Stimulated activated memory B cell treated with anti-CD40 and anti-IgM and Interleukin-4, amounts not matched to agents 10 μg/mL and 1 μg/mL and 100 μg/mL, for 72 hours (primary cell): ENCODE results near the gene SELENOF.
"Not testable (repeated sequence)": the region's sequence is repeated elsewhere in the genome, so short reads cannot be mapped to it uniquely, and the experiment has no call there.

Experiments used
- ATAC-seq: fragments of 150-1000 bp; cut with Tn5 transposase; 2 replicates; pipeline ENCODE4 v1.10.0; 2021
- H3K27ac Mint-ChIP-seq: one replicate; pipeline ENCODE4 v1.8.0; 2022; ENCODE audit warnings: mild to moderate bottlenecking, mixed read lengths
- H3K27me3 Mint-ChIP-seq: one replicate; pipeline ENCODE4 v1.8.0; 2022; ENCODE audit warnings: mixed read lengths
- H3K36me3 Mint-ChIP-seq: one replicate; pipeline ENCODE4 v1.8.0; 2022; ENCODE audit warnings: mixed read lengths
- H3K4me1 Mint-ChIP-seq: one replicate; pipeline ENCODE4 v1.8.0; 2022; ENCODE audit warnings: mixed read lengths
- H3K4me3 Mint-ChIP-seq: one replicate; pipeline ENCODE4 v1.8.0; 2022; ENCODE audit warnings: mild to moderate bottlenecking, moderate library complexity, mixed read lengths
- H3K9me3 Mint-ChIP-seq: one replicate; pipeline ENCODE4 v1.8.0; 2022; ENCODE audit warnings: mixed read lengths

The SELENOF gene

DNA sequence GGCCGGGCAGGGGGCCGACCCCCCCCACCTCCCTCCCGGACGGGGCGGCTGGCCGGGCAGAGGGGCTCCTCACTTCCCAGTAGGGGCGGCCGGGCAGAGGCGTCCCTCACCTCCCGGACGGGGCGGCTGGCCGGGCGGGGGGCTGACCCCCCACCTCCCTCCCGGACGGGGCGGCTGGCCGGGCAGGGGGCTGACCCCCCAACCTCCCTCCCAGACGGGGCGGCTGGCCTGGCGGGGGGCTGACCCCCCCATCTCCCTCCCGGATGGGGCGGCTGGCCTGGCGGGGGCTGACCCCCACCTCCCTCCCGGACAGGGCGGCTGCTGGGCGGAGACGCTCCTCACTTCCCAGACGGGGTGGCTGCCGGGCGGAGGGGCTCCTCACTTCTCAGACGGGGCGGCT lies 14.5 kb downstream of the SELENOF start:
- not testable (repeated sequence) for ATAC-seq, H3K4me1 Mint-ChIP-seq, H3K27ac Mint-ChIP-seq, H3K4me3 Mint-ChIP-seq, H3K27me3 Mint-ChIP-seq, H3K9me3 Mint-ChIP-seq
- peaks cover 25% of the 10 kb centered on the region for H3K36me3 Mint-ChIP-seq

DNA sequence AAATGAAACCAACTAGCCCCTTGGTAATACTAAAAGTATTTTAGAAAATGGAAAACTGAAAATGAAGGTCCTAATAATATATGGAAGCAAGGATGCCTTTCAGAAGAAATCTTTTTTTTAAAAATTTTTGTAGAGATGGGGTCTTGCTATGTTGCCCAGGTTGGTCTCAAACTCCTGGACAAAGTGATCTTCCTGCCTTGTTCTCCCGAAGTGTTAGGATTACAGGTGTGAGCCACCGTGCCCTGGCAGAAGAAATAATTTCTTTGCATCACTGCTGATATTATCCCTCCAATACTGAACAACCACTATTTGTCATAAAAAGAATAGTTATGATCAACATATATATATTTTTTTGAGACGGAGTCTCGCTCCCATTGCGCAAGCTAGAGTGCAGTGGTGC lies 25.6 kb downstream of the SELENOF start:
- Mint-ChIP-seq H3K36me3 (peaks cover 14% of the 10 kb centered on the region), H3K9me3 (no peaks in the 10 kb centered on the region)

DNA sequence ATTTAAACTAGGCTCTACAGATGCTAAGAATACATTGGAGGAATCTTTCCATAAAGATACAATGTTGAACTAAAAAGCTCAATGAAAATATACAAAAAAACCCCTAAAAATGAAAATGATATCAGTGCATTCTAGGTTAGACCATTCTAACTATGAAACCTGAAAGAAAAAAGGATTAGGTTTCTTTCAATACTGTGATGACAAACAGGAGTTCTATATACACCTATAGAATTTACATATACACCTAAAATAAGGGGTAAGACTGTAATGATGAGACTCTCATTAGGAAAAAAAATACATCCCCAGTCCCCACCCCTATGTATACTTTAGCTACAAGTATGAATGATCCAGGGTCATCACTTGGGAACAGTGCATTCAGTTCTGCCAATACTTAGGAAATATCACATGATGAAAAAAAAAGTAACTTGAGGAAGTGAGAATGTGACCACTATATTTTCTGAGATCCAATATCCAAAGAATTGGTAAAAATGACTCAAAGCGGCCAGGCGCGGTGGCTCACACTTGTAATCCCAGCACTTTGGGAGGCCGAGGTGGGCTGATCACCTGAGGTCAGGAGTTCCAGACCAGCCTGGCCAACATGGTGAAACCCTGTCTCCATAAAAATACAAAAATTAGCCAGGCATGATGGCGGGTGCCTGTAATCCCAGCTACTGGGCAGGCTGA lies 26.3 kb downstream of the SELENOF start:
- no peak overlapping the region for H3K27ac Mint-ChIP-seq
- ATAC-seq = peak; percentile 31
- no peaks in the 10 kb centered on the region for H3K27me3 Mint-ChIP-seq
- no peak overlapping the region for H3K4me3 Mint-ChIP-seq
- H3K4me1 Mint-ChIP-seq = peaks cover 17% of the 10 kb centered on the region
- H3K36me3 Mint-ChIP-seq = peaks cover 14% of the 10 kb centered on the region
- no peaks in the 10 kb centered on the region for H3K9me3 Mint-ChIP-seq

More for the DNA sequence above, 25.6 kb downstream of the SELENOF start:
- Mint-ChIP-seq H3K27me3 (no peaks in the 10 kb centered on the region), H3K4me3 (no peak overlapping the region), H3K27ac (no peak overlapping the region), H3K4me1 (peaks cover 17% of the 10 kb centered on the region)
- ATAC-seq = no peak

DNA sequence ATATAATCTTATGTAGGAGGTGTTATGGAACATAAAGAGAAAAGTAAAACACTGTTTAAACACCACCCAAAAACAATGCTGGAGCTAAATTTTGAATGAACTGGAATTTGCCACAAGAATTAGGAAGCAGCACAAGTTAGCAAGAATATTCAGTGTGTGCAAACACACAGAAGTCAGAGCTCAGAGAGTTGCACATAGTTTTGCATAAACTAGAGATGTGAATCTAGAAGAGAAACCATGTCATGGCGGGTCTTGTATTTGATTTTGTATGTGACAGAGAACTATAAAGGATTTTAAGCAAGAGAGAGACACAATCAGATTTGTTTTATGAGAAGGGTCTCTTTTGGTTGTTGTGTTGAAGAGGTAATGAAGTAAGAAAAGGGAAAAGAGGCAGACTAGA lies 38.2 kb downstream of the SELENOF start:
- Mint-ChIP-seq H3K4me1 (peaks cover 6% of the 10 kb centered on the region), H3K27ac (peak overlapping the region; percentile 5), H3K4me3 (no peak overlapping the region), H3K36me3 (peaks cover 25% of the 10 kb centered on the region), H3K9me3 (no peaks in the 10 kb centered on the region), H3K27me3 (no peaks in the 10 kb centered on the region)
- no peak for ATAC-seq

DNA sequence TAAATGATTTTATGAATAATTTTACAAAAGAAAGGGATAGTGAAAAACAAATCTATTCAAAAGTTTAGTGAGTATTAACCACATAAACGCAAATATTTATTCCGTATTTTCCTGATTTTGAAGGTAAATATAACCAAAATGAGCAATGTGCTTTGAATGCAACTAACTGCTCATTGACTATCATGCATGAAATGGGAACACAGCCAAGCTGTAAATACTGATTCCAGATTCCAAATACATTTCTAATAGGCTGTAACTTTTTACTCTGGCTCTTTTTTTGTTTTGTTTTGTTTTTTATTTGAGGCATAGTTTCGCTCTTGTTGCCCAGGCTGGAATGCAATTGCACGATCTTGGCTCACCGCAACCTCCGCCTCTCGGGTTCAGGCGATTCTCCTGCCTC lies 41.8 kb downstream of the SELENOF start:
- Mint-ChIP-seq H3K9me3 (no peaks in the 10 kb centered on the region), H3K4me3 (no peak overlapping the region), H3K27me3 (no peaks in the 10 kb centered on the region), H3K27ac (no peak overlapping the region), H3K36me3 (peaks cover 39% of the 10 kb centered on the region), H3K4me1 (peaks cover 18% of the 10 kb centered on the region)
- no peak for ATAC-seq

DNA sequence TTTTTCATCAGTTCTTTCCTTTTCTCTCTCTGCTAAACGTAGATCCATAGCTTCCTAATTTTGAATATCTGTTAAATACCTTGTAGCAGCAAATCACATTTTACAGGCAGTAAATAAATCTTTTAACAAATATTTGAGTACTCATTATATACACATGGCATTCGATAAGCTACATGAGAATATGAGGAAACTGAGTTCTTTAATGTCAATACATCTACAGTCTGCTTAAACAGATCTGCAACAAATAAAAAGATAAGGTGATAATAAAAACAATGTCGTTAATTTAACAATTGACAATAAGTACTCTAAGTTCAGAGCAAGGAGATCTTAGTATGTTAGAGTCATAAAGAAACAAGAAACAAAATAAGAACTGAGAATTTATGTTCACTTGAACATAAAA lies 42.9 kb downstream of the SELENOF start:
- Mint-ChIP-seq H3K4me1 (peaks cover 24% of the 10 kb centered on the region), H3K36me3 (peaks cover 34% of the 10 kb centered on the region), H3K27ac (no peak overlapping the region), H3K9me3 (no peaks in the 10 kb centered on the region), H3K27me3 (no peaks in the 10 kb centered on the region), H3K4me3 (no peak overlapping the region)
- no peak for ATAC-seq

DNA sequence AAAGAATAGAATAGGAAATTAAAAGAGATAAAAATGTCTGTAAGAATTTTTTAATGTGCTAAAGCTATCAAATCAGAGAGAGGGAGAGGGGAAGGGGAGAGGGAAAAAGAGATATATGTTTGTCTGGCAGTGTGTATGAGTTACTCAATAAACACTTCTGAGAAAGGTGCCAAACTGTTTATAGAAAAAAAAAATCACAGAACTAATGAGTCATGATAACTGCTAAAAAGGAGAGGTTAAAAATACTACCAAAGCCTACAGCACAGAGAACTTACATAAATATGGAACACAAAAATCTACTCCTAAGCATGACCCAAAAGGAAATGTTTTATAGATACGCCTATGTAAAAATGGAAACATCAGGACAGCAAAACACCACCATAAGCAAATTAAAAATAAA lies 45.4 kb downstream of the SELENOF start:
- ATAC-seq = no peak
- H3K27ac Mint-ChIP-seq = peak overlapping the region; percentile 62
- H3K4me3 Mint-ChIP-seq = no peak overlapping the region

DNA sequence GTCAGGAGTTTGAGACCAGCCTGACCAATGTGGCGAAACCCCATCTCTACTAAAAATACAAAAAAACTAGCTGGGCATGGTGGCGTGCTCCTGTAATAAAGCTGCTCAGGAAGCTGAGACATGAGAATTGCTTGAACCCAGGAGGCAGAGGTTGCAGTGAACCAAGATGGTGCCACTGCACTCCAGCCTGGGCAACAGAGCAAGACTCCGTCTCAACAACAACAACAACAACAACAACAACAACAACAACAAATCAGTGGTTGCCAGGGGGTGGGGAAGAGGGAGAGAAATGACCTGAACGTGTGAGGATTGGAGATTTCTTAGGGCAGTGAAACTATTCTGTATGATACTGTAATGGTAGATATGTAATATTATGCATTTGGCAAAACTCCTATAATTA lies 46.6 kb downstream of the SELENOF start:
- H3K27ac Mint-ChIP-seq, H3K27me3 Mint-ChIP-seq, H3K9me3 Mint-ChIP-seq, H3K4me3 Mint-ChIP-seq, ATAC-seq: not testable (repeated sequence)
- Mint-ChIP-seq H3K36me3 (peaks cover 21% of the 10 kb centered on the region), H3K4me1 (peaks cover 32% of the 10 kb centered on the region)

More for the DNA sequence above, 45.4 kb downstream of the SELENOF start:
- Mint-ChIP-seq H3K4me1 (peaks cover 32% of the 10 kb centered on the region), H3K27me3 (no peaks in the 10 kb centered on the region), H3K36me3 (peaks cover 21% of the 10 kb centered on the region), H3K9me3 (no peaks in the 10 kb centered on the region)

DNA sequence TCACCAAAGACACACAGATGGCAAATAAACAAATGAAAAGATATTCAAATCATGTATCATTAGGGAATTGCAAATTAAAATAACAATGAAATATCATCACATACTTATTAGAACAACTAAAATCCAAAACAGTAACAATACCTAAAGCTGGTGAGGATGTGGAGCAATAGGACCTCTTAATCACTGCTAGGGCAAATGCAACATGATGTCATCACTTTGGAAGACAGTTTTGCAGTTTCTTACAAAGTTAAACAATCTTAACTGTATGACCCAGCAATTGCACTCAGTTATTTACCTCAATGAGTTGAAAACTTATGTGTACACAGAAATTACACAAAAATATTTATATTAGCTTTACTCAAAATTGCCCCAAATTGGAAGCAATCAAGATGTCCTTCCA lies 47.3 kb downstream of the SELENOF start:
- Mint-ChIP-seq H3K27me3 (no peaks in the 10 kb centered on the region), H3K4me1 (peaks cover 32% of the 10 kb centered on the region), H3K36me3 (peaks cover 25% of the 10 kb centered on the region), H3K9me3 (no peaks in the 10 kb centered on the region), H3K4me3 (peak overlapping the region; percentile 56), H3K27ac (peak overlapping the region; percentile 76)
- no peak for ATAC-seq

DNA sequence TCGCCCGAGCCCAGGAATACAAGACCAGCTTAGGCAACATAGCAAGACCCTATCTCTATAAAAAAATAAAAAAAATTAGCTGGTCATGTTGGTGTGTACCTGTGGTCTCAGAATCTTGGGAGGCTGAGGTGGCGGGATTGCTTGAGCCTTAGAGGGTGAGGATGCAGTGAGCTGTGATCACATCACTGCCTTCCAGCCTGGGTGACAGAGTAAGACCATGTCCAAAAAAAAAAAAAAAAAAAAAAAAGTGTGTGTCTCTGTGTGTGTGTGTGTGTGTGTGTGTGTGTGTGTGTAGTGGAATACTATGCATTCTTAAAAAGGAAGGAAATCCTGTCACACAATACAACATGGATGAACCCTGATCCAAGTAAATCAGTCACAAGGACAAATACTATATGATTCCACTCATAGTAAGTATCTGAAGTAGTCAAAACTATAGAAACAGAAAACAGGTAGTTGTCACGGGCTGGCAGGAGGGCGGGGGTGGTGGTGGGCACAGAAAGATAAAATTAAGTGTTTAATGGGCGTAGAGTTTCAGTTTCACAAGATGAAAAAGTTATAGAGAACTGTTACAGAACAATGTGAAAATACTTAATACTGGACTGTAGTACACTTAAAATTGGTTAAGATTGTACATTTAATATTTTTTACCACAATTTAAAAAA lies 47.8 kb downstream of the SELENOF start:
- Mint-ChIP-seq H3K9me3 (no peaks in the 10 kb centered on the region), H3K27ac (peak overlapping the region; percentile 76), H3K4me1 (peaks cover 32% of the 10 kb centered on the region), H3K4me3 (peak overlapping the region; percentile 56), H3K36me3 (peaks cover 30% of the 10 kb centered on the region), H3K27me3 (no peaks in the 10 kb centered on the region)
- peak; percentile 93 for ATAC-seq

DNA sequence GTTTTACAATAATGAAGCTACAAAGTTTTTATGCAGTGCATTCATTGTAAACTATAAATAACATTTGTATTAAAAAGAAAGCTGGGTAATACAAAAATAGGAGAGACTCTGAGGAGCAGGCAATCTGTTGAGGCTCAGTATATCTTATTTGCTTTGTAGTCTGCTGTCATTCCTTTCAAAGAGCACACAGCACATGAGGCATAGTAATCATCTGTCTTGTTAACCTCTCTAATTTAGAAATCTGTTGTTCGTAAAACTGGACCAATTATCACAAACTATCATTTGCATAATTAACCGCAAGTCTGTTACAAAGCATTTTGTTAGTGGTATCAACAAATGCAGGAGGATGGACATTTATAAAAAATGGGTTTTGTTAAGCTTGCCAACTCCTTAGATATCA lies 51.0 kb downstream of the SELENOF start:
- ATAC-seq = no peak
- no peaks in the 10 kb centered on the region for H3K9me3 Mint-ChIP-seq
- no peaks in the 10 kb centered on the region for H3K27me3 Mint-ChIP-seq
- H3K36me3 Mint-ChIP-seq = peaks cover 30% of the 10 kb centered on the region
- peaks cover 33% of the 10 kb centered on the region for H3K4me1 Mint-ChIP-seq
- H3K4me3 Mint-ChIP-seq = no peak overlapping the region
- no peak overlapping the region for H3K27ac Mint-ChIP-seq

DNA sequence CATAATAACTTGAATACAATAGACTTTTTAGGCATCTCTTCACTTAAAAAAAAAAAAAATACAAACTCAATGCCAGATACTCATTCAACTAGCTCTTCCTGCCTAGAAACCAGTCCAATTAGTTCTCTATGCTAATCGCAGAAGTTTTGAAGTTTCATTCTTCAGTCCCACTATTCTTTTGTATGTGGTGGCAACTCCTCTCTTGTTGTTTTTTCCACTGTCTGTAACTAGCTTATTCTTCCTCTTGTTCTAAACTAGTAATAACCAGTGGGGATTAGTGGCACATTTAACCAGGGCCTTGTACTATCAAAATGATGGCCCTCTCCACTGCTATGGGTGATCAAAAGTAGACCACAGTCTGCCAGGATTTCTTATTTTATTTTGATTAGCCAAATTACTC lies 52.5 kb downstream of the SELENOF start:
- Mint-ChIP-seq H3K4me3 (no peak overlapping the region), H3K27me3 (no peaks in the 10 kb centered on the region), H3K4me1 (peaks cover 36% of the 10 kb centered on the region), H3K27ac (peak overlapping the region; percentile 55), H3K9me3 (no peaks in the 10 kb centered on the region), H3K36me3 (peaks cover 25% of the 10 kb centered on the region)
- no peak for ATAC-seq

DNA sequence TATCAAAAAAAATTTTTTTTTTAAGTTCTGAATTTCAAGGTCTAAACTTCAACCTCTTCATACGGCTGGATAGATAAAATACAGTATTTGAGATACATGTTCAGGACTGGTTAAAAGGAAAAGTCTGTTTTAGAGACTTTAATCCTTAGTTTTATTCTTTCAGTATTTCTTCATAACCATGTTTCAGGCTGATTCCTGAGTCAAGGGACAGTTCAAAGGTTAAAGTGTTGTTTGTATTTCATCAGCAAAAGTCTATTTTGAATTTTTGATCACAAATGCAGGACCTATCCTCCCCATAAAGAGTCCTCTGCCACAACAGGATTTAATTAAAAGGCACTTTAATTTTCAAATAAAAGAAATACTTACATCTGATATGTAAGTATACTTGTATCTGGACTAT lies 53.5 kb downstream of the SELENOF start:
- H3K4me3 Mint-ChIP-seq = no peak overlapping the region
- no peak for ATAC-seq
- H3K27me3 Mint-ChIP-seq = no peaks in the 10 kb centered on the region
- peak overlapping the region; percentile 55 for H3K27ac Mint-ChIP-seq
- peaks cover 26% of the 10 kb centered on the region for H3K4me1 Mint-ChIP-seq
- H3K36me3 Mint-ChIP-seq = peaks cover 25% of the 10 kb centered on the region
- no peaks in the 10 kb centered on the region for H3K9me3 Mint-ChIP-seq

DNA sequence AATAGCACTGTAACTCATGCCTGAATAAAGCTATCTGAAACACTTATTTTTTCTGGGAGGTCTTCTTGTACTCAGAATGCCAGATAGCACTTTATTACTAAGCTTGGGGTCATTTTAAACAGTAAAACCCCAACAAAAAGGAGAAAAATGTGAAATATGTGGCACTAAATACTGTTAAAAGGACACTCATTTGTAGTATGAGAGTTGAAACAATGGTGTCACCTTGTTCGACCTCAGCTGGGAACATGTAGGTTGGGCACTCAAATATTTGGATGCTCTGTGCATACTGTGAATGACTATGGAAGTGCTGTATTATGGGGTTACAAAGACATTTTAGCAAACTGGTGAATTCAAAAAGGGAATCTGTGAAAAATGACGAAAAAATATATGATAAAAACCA lies 53.9 kb downstream of the SELENOF start:
- H3K4me1 Mint-ChIP-seq = peaks cover 22% of the 10 kb centered on the region
- peaks cover 25% of the 10 kb centered on the region for H3K36me3 Mint-ChIP-seq
- H3K4me3 Mint-ChIP-seq = no peak overlapping the region
- no peak for ATAC-seq
- no peaks in the 10 kb centered on the region for H3K9me3 Mint-ChIP-seq
- H3K27ac Mint-ChIP-seq = no peak overlapping the region
- no peaks in the 10 kb centered on the region for H3K27me3 Mint-ChIP-seq

DNA sequence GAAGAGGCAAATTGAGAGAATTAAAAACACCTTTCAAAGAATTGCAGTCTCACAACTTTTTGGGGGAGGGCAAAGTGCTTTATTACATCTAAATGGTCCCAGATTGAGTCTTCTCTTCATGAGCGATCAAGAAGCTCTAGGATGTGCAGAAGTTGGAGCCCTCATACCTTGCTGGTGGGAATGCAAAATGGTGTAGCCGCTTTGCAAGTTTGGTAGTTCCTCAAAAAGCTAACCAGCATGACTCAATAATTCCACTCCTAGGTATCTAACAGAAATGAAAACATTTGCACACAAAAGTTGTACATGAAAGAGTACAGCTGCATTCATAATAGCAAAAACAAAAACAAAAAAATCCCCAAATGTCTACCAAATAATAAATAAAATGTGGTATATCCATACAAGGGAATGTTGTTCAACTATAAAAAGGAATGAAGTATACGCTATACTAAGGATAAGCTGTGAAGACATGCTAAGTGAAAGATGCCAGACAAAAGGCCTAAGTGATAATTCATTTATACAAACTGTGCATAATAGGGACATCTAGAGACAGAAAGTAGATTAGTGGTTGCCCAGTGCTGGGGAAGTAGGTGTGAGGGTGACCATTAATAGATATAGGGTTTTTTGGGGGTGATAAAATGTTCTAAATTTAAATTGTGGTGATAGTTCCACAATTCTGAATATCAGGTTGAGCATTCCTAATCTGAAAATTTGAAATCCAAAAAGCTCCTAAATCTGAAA lies 55.2 kb downstream of the SELENOF start:
- Mint-ChIP-seq H3K36me3 (peaks cover 25% of the 10 kb centered on the region), H3K4me3 (no peak overlapping the region), H3K27ac (peak overlapping the region; percentile 61), H3K4me1 (peaks cover 19% of the 10 kb centered on the region), H3K9me3 (no peaks in the 10 kb centered on the region), H3K27me3 (no peaks in the 10 kb centered on the region)
- ATAC-seq = peak; percentile 60

DNA sequence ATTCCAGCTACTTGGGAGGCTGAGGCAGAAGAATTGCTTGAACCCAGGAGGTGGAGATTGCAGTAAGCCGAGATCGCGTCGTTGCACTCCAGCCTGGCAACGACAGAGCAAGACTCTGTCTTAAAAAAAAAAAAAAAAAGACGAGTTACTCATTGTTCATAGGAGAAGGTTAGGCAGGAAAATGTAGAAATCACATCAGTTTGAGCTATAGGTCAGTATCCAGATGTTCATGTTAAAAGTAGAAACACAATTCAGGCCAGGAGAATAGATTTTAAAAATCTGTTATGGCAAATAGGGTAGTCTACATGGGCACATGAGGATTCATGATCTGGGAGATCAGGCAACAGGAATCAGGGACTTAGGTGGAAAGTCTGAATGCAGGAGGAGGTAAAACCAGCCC lies 57.7 kb downstream of the SELENOF start:
- Mint-ChIP-seq H3K27me3 (no peaks in the 10 kb centered on the region), H3K36me3 (peaks cover 16% of the 10 kb centered on the region), H3K4me3 (no peak overlapping the region), H3K27ac (peak overlapping the region; percentile 20), H3K4me1 (peaks cover 30% of the 10 kb centered on the region), H3K9me3 (no peaks in the 10 kb centered on the region)
- ATAC-seq = no peak
